Erythroblast (primary cell): ENCODE measurements around the gene MAN2A1.

ENCODE experiments used
- GATA1 ChIP-seq: IDR thresholded peaks from 2 replicates; pipeline ENCODE4 v1.6.1; 2011; ENCODE audit warnings: low read depth, mild to moderate bottlenecking, control low read depth, low read length, moderate library complexity
- POLR2A ChIP-seq: IDR thresholded peaks from 2 replicates; pipeline ENCODE4 v1.6.1; 2011; ENCODE audit warnings: mild to moderate bottlenecking, low read length

- TF ChIP-seq POLR2A (no peak), GATA1 (no peak)
Measured at GRCh38 chr5:109762821-109763220, 73.1 kb downstream of the MAN2A1 start.
